Effector memory CD4-positive, alpha-beta T cell (primary cell): ENCODE results near the gene THSD7A.
"Not testable (repeated sequence)": the region's sequence is repeated elsewhere in the genome, so short reads cannot be mapped to it uniquely, and the experiment has no call there.

Experiments used
- DNase-seq, 3 donors: peaks; one replicate each; pipeline ENCODE4 v3.0.0-alpha.2; 2020
- H3K27ac ChIP-seq: 2 replicates; pipeline ENCODE4 v1.7.0; 2013; ENCODE audit warnings: mild to moderate bottlenecking, low read length, moderate library complexity; ENCODE audit not compliant: insufficient read depth, poor library complexity, severe bottlenecking
- H3K27me3 ChIP-seq: replicated peaks from 2 replicates; pipeline ENCODE4 v1.7.0; 2013; ENCODE audit warnings: mild to moderate bottlenecking, low read length; ENCODE audit not compliant: insufficient read depth, control insufficient read depth, poor library complexity, severe bottlenecking
- H3K36me3 ChIP-seq: 2 replicates; pipeline ENCODE4 v1.7.0; 2013; ENCODE audit warnings: mild to moderate bottlenecking, low read length, moderate library complexity; ENCODE audit not compliant: control insufficient read depth, insufficient read depth
- H3K4me1 ChIP-seq: 2 replicates; pipeline ENCODE4 v1.7.0; 2013; ENCODE audit warnings: low read length, mild to moderate bottlenecking; ENCODE audit not compliant: control insufficient read depth, insufficient read depth, poor library complexity, severe bottlenecking
- H3K4me3 ChIP-seq: 2 replicates; pipeline ENCODE4 v1.7.0; 2013; ENCODE audit warnings: low read length, low read depth, mild to moderate bottlenecking; ENCODE audit not compliant: insufficient read depth, poor library complexity, severe bottlenecking
- H3K9me3 ChIP-seq: 2 replicates; pipeline ENCODE4 v1.7.0; 2013; ENCODE audit warnings: mild to moderate bottlenecking, low read length, moderate library complexity; ENCODE audit not compliant: control insufficient read depth

THSD7A gene

GRCh38 chr7:11521964-11522499 is 310.0 kb downstream of the THSD7A start:
- H3K36me3 ChIP-seq, H3K27me3 ChIP-seq, H3K4me1 ChIP-seq, H3K27ac ChIP-seq, H3K4me3 ChIP-seq, DNase-seq, H3K9me3 ChIP-seq: not testable (repeated sequence)

DNA sequence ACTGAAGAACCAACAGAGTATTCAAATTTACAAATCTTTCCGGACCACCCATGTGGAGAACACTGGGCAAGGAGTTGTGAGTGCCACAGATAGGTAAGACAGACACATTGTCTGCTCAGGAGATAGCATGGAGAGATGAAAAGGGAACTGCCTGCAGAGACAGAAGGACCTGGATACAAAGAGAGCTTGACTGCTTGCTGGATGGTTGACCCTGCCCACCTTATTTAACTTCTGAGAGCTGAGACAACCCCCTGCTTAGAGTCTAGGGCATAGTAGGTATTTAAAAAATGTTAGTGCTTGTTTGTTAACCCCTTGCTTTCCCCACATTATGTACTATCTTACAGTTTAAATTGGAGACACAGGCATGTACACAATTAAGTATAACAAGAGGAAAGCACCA is 314.1 kb downstream of the THSD7A start:
- Histone ChIP-seq H3K27ac (no peak overlapping the region), H3K4me1 (no peaks in the 10 kb centered on the region), H3K36me3 (no peaks in the 10 kb centered on the region), H3K4me3 (no peak overlapping the region), H3K27me3 (no peaks in the 10 kb centered on the region), H3K9me3 (no peaks in the 10 kb centered on the region)
- DNase-seq: no peak

GRCh38 chr7:11516328-11516727 is 315.7 kb downstream of the THSD7A start:
- no peak for DNase-seq
- H3K27ac ChIP-seq: no peak overlapping the region

DNA sequence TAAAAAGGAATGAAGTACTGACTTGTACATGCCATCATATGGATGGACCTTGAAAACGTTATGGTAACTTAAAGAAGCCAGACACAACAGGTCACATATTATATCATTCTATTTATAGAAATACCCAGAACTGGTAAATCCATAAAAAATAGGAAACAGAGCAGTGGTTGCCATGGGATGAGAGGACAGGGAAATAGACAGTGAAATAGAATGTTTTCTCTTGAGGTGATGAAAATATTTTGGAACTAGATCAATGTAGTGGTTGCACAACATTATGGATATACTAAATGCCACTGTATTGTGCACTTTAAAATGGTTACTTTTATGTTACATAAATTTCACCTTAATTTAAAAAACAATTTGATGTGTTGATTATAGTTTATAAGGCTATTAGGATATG is 318.5 kb downstream of the THSD7A start:
- Histone ChIP-seq H3K4me3 (no peak overlapping the region), H3K27me3 (no peaks in the 10 kb centered on the region), H3K4me1 (no peaks in the 10 kb centered on the region), H3K27ac (no peak overlapping the region), H3K9me3 (no peaks in the 10 kb centered on the region), H3K36me3 (no peaks in the 10 kb centered on the region)
- DNase-seq: no peak

More at GRCh38 chr7:11516328-11516727, 315.7 kb downstream of the THSD7A start:
- H3K4me3 ChIP-seq: no peak overlapping the region
- no peaks in the 10 kb centered on the region for H3K27me3 ChIP-seq
- H3K4me1 ChIP-seq: no peaks in the 10 kb centered on the region
- no peaks in the 10 kb centered on the region for H3K9me3 ChIP-seq
- H3K36me3 ChIP-seq: no peaks in the 10 kb centered on the region

DNA sequence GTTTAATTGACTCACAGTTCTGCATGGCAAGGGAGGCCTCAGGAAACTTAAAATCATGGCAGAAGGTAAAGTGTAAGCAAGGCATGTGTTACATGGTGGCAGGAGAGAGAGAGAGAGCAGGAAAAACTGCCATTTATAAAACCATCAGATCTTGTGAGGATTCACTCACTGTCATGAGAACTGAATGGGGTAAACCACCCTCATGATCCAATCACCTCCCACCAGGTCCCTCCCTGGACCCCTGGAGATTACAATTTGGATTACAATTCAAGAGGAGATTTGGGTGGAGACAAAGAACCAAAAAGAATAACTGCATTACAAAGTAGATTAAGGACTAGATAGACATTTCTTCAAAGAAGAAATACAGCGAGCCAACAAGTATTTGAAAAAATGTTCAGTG is 324.1 kb downstream of the THSD7A start:
- Histone ChIP-seq H3K36me3 (no peaks in the 10 kb centered on the region), H3K9me3 (no peaks in the 10 kb centered on the region), H3K27me3 (no peaks in the 10 kb centered on the region), H3K4me3 (no peak overlapping the region), H3K27ac (no peak overlapping the region), H3K4me1 (no peaks in the 10 kb centered on the region)
- DNase-seq: no peak

DNA sequence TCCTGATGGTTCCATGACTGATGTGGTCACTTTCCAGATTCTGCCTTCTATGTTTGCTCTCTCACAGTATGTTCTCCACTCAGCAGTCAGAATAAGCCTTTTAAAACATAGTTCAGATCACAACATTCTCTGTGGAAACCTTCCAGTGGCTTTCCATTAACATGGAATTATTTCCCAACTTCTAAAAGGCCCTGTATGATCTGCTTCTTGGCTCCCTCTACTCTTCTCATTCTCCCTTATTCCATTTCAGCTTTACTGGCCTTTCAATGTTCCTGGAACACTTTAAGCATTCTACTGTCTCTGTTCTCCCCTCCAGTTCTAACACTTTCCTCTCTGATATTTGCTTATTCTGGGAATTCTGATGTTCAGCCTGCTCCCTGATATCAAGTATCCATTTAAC is 325.6 kb downstream of the THSD7A start:
- H3K27ac ChIP-seq: no peak overlapping the region
- H3K4me3 ChIP-seq: no peak overlapping the region
- H3K36me3 ChIP-seq: no peaks in the 10 kb centered on the region
- H3K4me1 ChIP-seq: no peaks in the 10 kb centered on the region
- no peak for DNase-seq
- no peaks in the 10 kb centered on the region for H3K27me3 ChIP-seq
- no peaks in the 10 kb centered on the region for H3K9me3 ChIP-seq

DNA sequence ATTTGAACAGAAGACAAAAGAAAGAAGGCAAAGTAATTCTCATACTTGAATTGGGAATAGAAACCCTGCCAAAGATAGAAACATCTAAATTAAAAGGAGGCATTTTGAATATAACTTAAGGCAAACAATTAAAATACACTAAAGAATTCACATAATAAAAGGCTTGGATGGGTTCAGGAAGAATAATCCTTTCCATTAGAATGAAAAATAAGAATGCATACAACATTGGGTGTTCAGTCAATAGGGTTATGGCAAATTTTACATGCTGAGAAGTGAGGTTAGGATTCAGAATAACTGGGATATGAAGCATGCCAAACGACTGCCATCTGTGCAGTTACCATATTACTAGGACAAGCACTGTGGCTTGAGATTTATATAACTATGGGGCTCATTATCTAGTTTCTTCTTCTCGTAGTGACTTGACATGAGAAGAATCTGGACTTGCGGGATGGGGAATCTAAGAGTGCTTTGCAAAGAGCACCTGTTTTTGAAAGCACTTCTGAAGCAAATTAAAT is 326.5 kb downstream of the THSD7A start:
- no peaks in the 10 kb centered on the region for H3K9me3 ChIP-seq
- H3K4me1 ChIP-seq: no peaks in the 10 kb centered on the region
- no peaks in the 10 kb centered on the region for H3K27me3 ChIP-seq
- H3K4me3 ChIP-seq: no peak overlapping the region
- no peak for DNase-seq
- H3K36me3 ChIP-seq: no peaks in the 10 kb centered on the region
- no peak overlapping the region for H3K27ac ChIP-seq

- no peak overlapping the region for H3K4me3 ChIP-seq
- no peaks in the 10 kb centered on the region for H3K9me3 ChIP-seq
- no peaks in the 10 kb centered on the region for H3K36me3 ChIP-seq
- no peaks in the 10 kb centered on the region for H3K4me1 ChIP-seq
- DNase-seq: no peak
- no peak overlapping the region for H3K27ac ChIP-seq
- H3K27me3 ChIP-seq: no peaks in the 10 kb centered on the region
These were observed 339.7 kb downstream of the THSD7A start for GRCh38 chr7:11492307-11492706.

GRCh38 chr7:11491811-11492210 is 340.2 kb downstream of the THSD7A start:
- H3K27me3 ChIP-seq: no peaks in the 10 kb centered on the region
- no peaks in the 10 kb centered on the region for H3K36me3 ChIP-seq
- DNase-seq: no peak
- no peak overlapping the region for H3K4me3 ChIP-seq
- H3K27ac ChIP-seq: no peak overlapping the region
- no peaks in the 10 kb centered on the region for H3K4me1 ChIP-seq
- no peaks in the 10 kb centered on the region for H3K9me3 ChIP-seq

GRCh38 chr7:11489280-11489679 is 342.7 kb downstream of the THSD7A start:
- H3K27me3 ChIP-seq: no peaks in the 10 kb centered on the region
- no peaks in the 10 kb centered on the region for H3K36me3 ChIP-seq
- DNase-seq: no peak
- H3K4me3 ChIP-seq: no peak overlapping the region
- H3K4me1 ChIP-seq: no peaks in the 10 kb centered on the region
- no peaks in the 10 kb centered on the region for H3K9me3 ChIP-seq
- H3K27ac ChIP-seq: no peak overlapping the region
